Measurements from ENCODE around the gene PACRG.

The PACRG gene

GRCh38 chr6:163010145-163010544 lies 282.4 kb downstream of the PACRG start:
- DNase-seq (ENCODE audit: low spot score): no peak

GRCh38 chr6:163014736-163015135 lies 287.0 kb downstream of the PACRG start:
- no peak for DNase-seq (ENCODE audit: low spot score)

- no peak for DNase-seq (ENCODE audit: low spot score)
Observed at GRCh38 chr6:163017801-163018200, 290.0 kb downstream of the PACRG start.

GRCh38 chr6:163019926-163020325 lies 292.2 kb downstream of the PACRG start:
- no peak for DNase-seq (ENCODE audit: low spot score)

- no peak for DNase-seq (ENCODE audit: low spot score)
Observed at GRCh38 chr6:163021054-163021453, 293.3 kb downstream of the PACRG start.

GRCh38 chr6:163023700-163024099 lies 295.9 kb downstream of the PACRG start:
- no peak for DNase-seq (ENCODE audit: low spot score)

- DNase-seq (ENCODE audit: low spot score): no peak
Observed at GRCh38 chr6:163026893-163027292, 299.1 kb downstream of the PACRG start.

- no peak for DNase-seq (ENCODE audit: low spot score)
Observed at GRCh38 chr6:163030980-163031379, 303.2 kb downstream of the PACRG start.

- no peak for DNase-seq (ENCODE audit: low spot score)
Observed at GRCh38 chr6:163031931-163032330, 304.2 kb downstream of the PACRG start.

- DNase-seq (ENCODE audit: low spot score): no peak
Observed at GRCh38 chr6:163036160-163036645, 308.4 kb downstream of the PACRG start.

- DNase-seq (ENCODE audit: low spot score): no peak
Observed at GRCh38 chr6:163038317-163038716, 310.5 kb downstream of the PACRG start.

- no peak for DNase-seq (ENCODE audit: low spot score)
Observed at GRCh38 chr6:163048345-163048744, 320.6 kb downstream of the PACRG start.

- DNase-seq (ENCODE audit: low spot score): no peak
Observed at GRCh38 chr6:163053667-163054344, 326.0 kb downstream of the PACRG start.

GRCh38 chr6:163054641-163055040 lies 326.9 kb downstream of the PACRG start:
- DNase-seq (ENCODE audit: low spot score): no peak

GRCh38 chr6:163057260-163057659 lies 329.5 kb downstream of the PACRG start:
- no peak for DNase-seq (ENCODE audit: low spot score)

GRCh38 chr6:163062790-163063189 lies 335.0 kb downstream of the PACRG start:
- DNase-seq (ENCODE audit: low spot score): no peak

- DNase-seq (ENCODE audit: low spot score): no peak
Observed at GRCh38 chr6:163063561-163063960, 335.8 kb downstream of the PACRG start.

GRCh38 chr6:163064397-163064796 lies 336.6 kb downstream of the PACRG start:
- no peak for DNase-seq (ENCODE audit: low spot score)

- no peak for DNase-seq (ENCODE audit: low spot score)
Observed at GRCh38 chr6:163066200-163066599, 338.4 kb downstream of the PACRG start.

- DNase-seq (ENCODE audit: low spot score): no peak
Observed at GRCh38 chr6:163077134-163077533, 349.4 kb downstream of the PACRG start.

- no peak for DNase-seq (ENCODE audit: low spot score)
Observed at GRCh38 chr6:163078712-163079111, 350.9 kb downstream of the PACRG start.

- DNase-seq (ENCODE audit: low spot score): no peak
Observed at GRCh38 chr6:163080228-163080627, 352.5 kb downstream of the PACRG start.

- DNase-seq (ENCODE audit: low spot score): no peak
Observed at GRCh38 chr6:163083141-163083540, 355.4 kb downstream of the PACRG start.

GRCh38 chr6:163085426-163085825 lies 357.7 kb downstream of the PACRG start:
- DNase-seq (ENCODE audit: low spot score): no peak
